Measurements from ENCODE around the gene KCNJ14. TPM values are rescaled to one million over a fixed set of nuclear protein-coding genes. Genes with fewer than 3 reads are reported as not detected.

The KCNJ14 gene
- total RNA-seq, 4 donors from 2014 or later, result 0.42 to 0.86 (median 0.51) TPM

- intact Hi-C loops (cut with DNase I), result no loop called here
- Histone ChIP-seq H3K36me3 (peaks cover 57 to 67% (median 66%) of the 10 kb centered on the region in 4 donors), H3K4me3 (no peak overlapping the region), H3K4me1 (peaks cover 25 to 38% (median 27%) of the 10 kb centered on the region in 4 donors), H3K27me3 (no peaks in the 10 kb centered on the region), H3K9me3 (no peaks in the 10 kb centered on the region), H3K27ac (replicated peaks in 1 of 4) (no peak overlapping the region)
- TF ChIP-seq POLR2A (IDR thresholded peaks at IDR 0.05; ENCODE audit: low read depth) (no peak), POLR2AphosphoS5 (IDR thresholded peaks at IDR 0.05) (no peak), EP300 (IDR thresholded peaks at IDR 0.05) (no peak), CTCF (IDR thresholded peaks at IDR 0.05) (no peak)
- 74% methylated on average over 22 of the region's 22 CpGs for WGBS
- no peak for DNase-seq (ENCODE audit: extremely low spot score)
Observed at GRCh38 chr19:48477698-48478338, 22.4 kb downstream of the KCNJ14 start.

- Histone ChIP-seq H3K4me3 (no peak overlapping the region), H3K27me3 (no peaks in the 10 kb centered on the region), H3K9me3 (no peaks in the 10 kb centered on the region), H3K36me3 (peaks cover 50 to 59% (median 58%) of the 10 kb centered on the region in 4 donors), H3K27ac (replicated peaks in 1 of 4) (peak overlapping the region in 1 of 4 donors; percentile 94), H3K4me1 (peaks cover 25 to 32% (median 27%) of the 10 kb centered on the region in 4 donors)
- intact Hi-C loops (cut with DNase I), result no loop called here
- 84% methylated on average over 17 of the region's 29 CpGs for WGBS
- DNase-seq (ENCODE audit: extremely low spot score), result no peak
- TF ChIP-seq EP300 (IDR thresholded peaks at IDR 0.05), result no peak
- no peak for TF ChIP-seq POLR2A (IDR thresholded peaks at IDR 0.05; ENCODE audit: low read depth)
- no peak for TF ChIP-seq POLR2AphosphoS5 (IDR thresholded peaks at IDR 0.05)
- no peak for TF ChIP-seq CTCF (IDR thresholded peaks at IDR 0.05)
Observed at GRCh38 chr19:48478339-48479256, 23.2 kb downstream of the KCNJ14 start.

- H3K27ac ChIP-seq (replicated peaks in 1 of 4), result peak overlapping the region; percentile 88 to 95 (median 94)
- no peaks in the 10 kb centered on the region for H3K27me3 ChIP-seq
- H3K9me3 ChIP-seq, result no peaks in the 10 kb centered on the region
- 64% methylated on average over 7 of the region's 7 CpGs for WGBS
- intact Hi-C loops (cut with DNase I), result no loop called here
- TF ChIP-seq EP300 (IDR thresholded peaks at IDR 0.05) (no peak), CTCF (IDR thresholded peaks at IDR 0.05) (no peak), POLR2AphosphoS5 (IDR thresholded peaks at IDR 0.05) (no peak), POLR2A (IDR thresholded peaks at IDR 0.05; ENCODE audit: low read depth) (no peak)
- peak overlapping the region in 3 of 4 donors; percentile 64 to 67 (median 65) for H3K4me3 ChIP-seq
- H3K36me3 ChIP-seq, result peaks cover 39 to 48% (median 48%) of the 10 kb centered on the region in 4 donors
- DNase-seq (ENCODE audit: extremely low spot score), result no peak
- H3K4me1 ChIP-seq, result peaks cover 25 to 32% (median 27%) of the 10 kb centered on the region in 4 donors
Observed at GRCh38 chr19:48479686-48480085, 24.3 kb downstream of the KCNJ14 start.

GRCh38 chr19:48480183-48480557 lies 24.8 kb downstream of the KCNJ14 start:
- H3K9me3 ChIP-seq, result no peaks in the 10 kb centered on the region
- peak overlapping the region; percentile 88 to 95 (median 94) for H3K27ac ChIP-seq (replicated peaks in 1 of 4)
- intact Hi-C loops (cut with DNase I), result no loop called here
- WGBS, result 9% methylated on average over 17 of the region's 32 CpGs
- TF ChIP-seq CTCF (IDR thresholded peaks at IDR 0.05) (no peak), EP300 (IDR thresholded peaks at IDR 0.05) (no peak), POLR2AphosphoS5 (IDR thresholded peaks at IDR 0.05) (peak; percentile 42 to 69), POLR2A (IDR thresholded peaks at IDR 0.05; ENCODE audit: low read depth) (no peak)
- peak overlapping the region; percentile 56 to 67 (median 64) for H3K4me3 ChIP-seq
- H3K36me3 ChIP-seq, result peaks cover 34 to 43% (median 43%) of the 10 kb centered on the region in 4 donors
- H3K27me3 ChIP-seq, result no peaks in the 10 kb centered on the region
- H3K4me1 ChIP-seq, result peaks cover 25 to 32% (median 27%) of the 10 kb centered on the region in 4 donors
- no peak for DNase-seq (ENCODE audit: extremely low spot score)
